ENCODE data around the gene CT45A1.
"Not testable (repeated sequence)": the region's sequence is repeated elsewhere in the genome, so short reads cannot be mapped to it uniquely, and the experiment has no call there.

Gene CT45A1, protein sequence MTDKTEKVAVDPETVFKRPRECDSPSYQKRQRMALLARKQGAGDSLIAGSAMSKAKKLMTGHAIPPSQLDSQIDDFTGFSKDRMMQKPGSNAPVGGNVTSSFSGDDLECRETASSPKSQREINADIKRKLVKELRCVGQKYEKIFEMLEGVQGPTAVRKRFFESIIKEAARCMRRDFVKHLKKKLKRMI

GRCh38 chrX:135713183-135713689 is at the start of gene CT45A1:
Gene CT45A1, plus strand, starts transcription at chrX:135713639. Its CDS starts 5,302 bp downstream, at chrX:135718941.
- not testable (repeated sequence) for DNase-seq

DNA sequence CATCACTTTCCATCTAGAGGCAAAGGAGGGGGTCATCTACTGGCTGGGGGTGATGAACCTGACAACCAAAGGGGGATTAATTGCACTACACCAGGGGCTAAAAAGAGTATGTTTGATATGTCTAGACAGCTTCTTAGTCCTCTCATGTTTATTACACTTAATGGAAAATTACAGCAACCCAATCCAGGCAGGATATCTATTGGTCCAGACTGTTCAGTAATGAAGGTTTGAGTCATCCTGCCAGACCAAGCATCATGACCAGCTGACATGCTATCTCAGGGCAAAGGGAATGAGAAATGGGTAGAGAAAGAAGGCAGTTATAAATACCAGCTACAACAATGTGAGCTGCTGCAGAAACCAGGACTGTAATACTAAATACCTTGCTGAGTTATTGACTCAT is 40.5 kb upstream of the CT45A1 start:
- DNase-seq = not testable (repeated sequence)

DNA sequence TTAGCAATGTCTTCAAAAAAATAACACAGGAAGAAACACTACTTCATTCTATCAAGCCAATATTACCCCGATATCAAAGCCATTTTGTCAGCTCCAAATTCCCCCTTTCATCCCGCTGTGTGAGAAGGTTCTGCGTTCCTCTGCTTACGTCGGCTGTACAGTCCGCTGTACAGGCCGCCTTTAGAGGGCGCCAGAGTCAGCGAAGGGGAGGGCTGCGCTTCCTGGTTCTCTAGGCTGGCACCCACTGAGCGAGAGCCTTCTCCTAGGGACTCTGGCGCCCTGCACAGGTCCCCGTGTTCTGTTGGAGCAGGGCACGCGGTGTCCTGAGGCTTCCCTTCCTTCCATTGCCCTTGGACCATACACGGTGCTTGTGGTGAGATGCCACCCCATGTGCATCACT is 25.3 kb upstream of the CT45A1 start:
- no peak for DNase-seq

GRCh38 chrX:135695471-135695870 is 18.0 kb upstream of the CT45A1 start:
- DNase-seq = no peak

- no peak for DNase-seq
These were observed 15.8 kb upstream of the CT45A1 start for GRCh38 chrX:135697601-135698000.

DNA sequence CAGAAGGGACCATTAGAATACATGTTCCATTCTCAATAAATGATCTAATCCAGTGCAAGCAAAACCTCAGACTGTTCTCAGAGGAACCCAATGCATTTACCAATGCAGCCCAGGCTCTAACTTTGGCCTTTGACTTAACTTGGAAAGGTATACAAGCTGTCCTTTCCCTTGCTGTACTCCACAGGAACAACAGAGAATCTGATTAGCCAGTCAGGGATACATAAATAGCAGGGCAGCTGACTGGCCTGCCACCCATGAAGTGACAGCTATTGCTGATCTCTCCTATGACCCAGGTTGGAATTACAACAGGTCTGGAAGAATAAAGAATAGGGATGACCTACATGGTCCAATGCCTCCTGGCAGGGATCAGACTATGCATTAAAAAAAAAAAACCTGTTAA is 14.5 kb upstream of the CT45A1 start:
- DNase-seq = no peak

DNA sequence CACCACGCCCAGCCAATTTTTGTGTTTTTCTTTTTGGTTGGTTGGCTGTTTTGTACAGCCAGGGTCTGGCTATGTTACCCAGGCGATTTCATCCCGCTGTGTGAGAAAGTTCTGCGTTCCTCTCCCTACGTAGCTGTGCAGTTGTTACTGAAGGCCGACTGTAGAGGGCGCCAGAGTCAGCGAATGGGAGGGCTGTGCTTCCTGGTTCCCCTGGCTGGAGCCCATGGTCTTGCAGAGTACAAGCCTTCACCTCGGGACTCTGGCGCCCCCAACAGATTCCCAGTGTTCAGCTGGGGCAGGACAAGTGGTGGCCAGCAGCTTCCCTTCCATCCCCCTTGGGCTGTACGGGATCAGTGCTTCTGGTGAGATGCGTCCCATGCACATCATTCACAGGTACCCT is 5.6 kb upstream of the CT45A1 start:
- no peak for DNase-seq

DNA sequence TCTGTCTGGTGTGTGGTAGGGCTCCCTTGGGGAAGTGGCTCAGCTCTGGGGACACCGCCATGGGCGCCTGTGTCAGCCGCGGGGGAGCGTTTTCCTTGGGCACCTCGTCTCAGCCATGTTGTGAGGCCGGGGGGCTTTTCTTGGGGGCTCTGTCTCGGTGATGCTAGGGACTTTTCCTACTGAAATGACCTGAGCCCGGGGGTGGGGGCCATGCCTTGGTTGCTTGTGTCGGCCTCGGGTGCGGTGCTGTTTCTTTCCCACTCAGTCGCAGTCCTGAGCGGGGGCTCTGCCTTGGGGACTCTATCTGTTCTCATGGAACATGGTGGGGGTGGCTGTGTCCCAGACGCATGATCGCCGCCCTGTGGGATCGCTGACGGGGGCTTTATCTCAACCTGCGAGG is 356 bp downstream of the CT45A1 start:
- no peak for DNase-seq

- DNase-seq = not testable (repeated sequence)
These were observed 21.2 kb downstream of the CT45A1 start for GRCh38 chrX:135734666-135735065.

- no peak for DNase-seq
These were observed 24.1 kb downstream of the CT45A1 start for GRCh38 chrX:135737366-135738071.

DNA sequence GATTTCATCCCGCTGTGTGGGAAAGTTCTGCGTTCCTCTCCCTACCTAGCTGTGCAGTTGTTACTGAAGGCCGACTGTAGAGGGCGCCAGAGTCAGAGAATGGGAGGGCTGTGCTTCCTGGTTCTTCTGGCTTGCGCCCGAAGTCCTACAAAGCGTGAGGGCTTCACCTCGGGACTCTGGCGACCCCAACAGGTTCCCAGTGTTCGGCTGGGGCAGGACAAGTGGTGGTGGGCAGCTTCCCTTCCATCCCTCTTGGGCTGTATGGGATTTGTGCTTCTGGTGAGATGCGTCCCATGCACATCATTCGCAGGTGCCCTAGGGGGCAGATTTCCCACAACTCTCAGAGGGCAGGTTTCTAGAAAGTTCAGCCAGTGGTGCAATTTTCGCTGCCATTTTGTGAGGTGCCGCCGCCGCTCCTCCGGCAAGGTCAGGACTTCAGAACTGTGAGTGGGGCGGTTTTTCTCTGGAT is 27.3 kb downstream of the CT45A1 start:
- DNase-seq = no peak

- DNase-seq = no peak
These were observed 27.8 kb downstream of the CT45A1 start for GRCh38 chrX:135741192-135741715.

GRCh38 chrX:135744739-135745138 is 31.3 kb downstream of the CT45A1 start:
- not testable (repeated sequence) for DNase-seq

GRCh38 chrX:135768091-135768490 is 54.7 kb downstream of the CT45A1 start, which contains the start of gene CT45A3:
Gene CT45A3, minus strand, starts transcription at chrX:135768191. Its CDS starts 3,747 bp downstream, at chrX:135764444.
- DNase-seq = not testable (repeated sequence)
